ENCODE data around the gene MAP3K2.

The MAP3K2 gene

GRCh38 chr2:127408807-127409099 lies 21.0 kb upstream of the MAP3K2 start:
- peak overlapping the region; percentile 98 for H4K8ac ChIP-seq (ENCODE audit: low read depth, low read length)
- peak overlapping the region; percentile 66 for H3K4ac ChIP-seq (ENCODE audit: low read depth, low read length)
- H3K9ac ChIP-seq (ENCODE audit: low read length), result peak overlapping the region; percentile 74
- peaks cover 7% of the 10 kb centered on the region for H3K4me1 ChIP-seq (ENCODE audit: control insufficient read depth, low read depth, low read length)
- WGBS (ENCODE audit: extremely low coverage, insufficient coverage, low lambda C conversion rate), result no CpG with 5 or more reads among the region's 10 CpGs
- no peaks in the 10 kb centered on the region for H3K79me1 ChIP-seq (ENCODE audit: low read length)
- H3K27ac ChIP-seq (ENCODE audit: low read depth, low read length), result peak overlapping the region; percentile 99
- no peak overlapping the region for H2BK5ac ChIP-seq (ENCODE audit: low read length)
- H3K27me3 ChIP-seq (ENCODE audit: insufficient read depth, low read length, poor library complexity), result no peaks in the 10 kb centered on the region
- no peaks in the 10 kb centered on the region for H3K79me2 ChIP-seq (ENCODE audit: control insufficient read depth, insufficient read depth, low read length)
- no peak overlapping the region for H3K23ac ChIP-seq (ENCODE audit: low read length)
- H2AK5ac ChIP-seq (ENCODE audit: low read length), result no peak overlapping the region
- H3K36me3 ChIP-seq (ENCODE audit: control insufficient read depth, insufficient read depth, low read length), result no peaks in the 10 kb centered on the region
- peak overlapping the region; percentile 87 for H3K56ac ChIP-seq (ENCODE audit: low read length)
- H3K18ac ChIP-seq (ENCODE audit: low read length), result peak overlapping the region; percentile 88
- no peak for DNase-seq
- no peak overlapping the region for H4K5ac ChIP-seq (ENCODE audit: low read length)
- no peak overlapping the region for H2BK15ac ChIP-seq (replicated peaks; ENCODE audit: low read depth)
- H2BK120ac ChIP-seq (ENCODE audit: low read depth, low read length), result peak overlapping the region; percentile 48
- H3K4me3 ChIP-seq (ENCODE audit: low read length), result no peak overlapping the region
- peak overlapping the region; percentile 51 for H3K4me2 ChIP-seq (ENCODE audit: low read length)

GRCh38 chr2:127408004-127408806 lies 20.4 kb upstream of the MAP3K2 start:
- H3K36me3 ChIP-seq (ENCODE audit: control insufficient read depth, insufficient read depth, low read length), result no peaks in the 10 kb centered on the region
- WGBS (ENCODE audit: extremely low coverage, insufficient coverage, low lambda C conversion rate), result no CpG with 5 or more reads among the region's 75 CpGs
- peak overlapping the region; percentile 32 for H3K4me3 ChIP-seq (ENCODE audit: low read length)
- no peak overlapping the region for H4K5ac ChIP-seq (ENCODE audit: low read length)
- peak overlapping the region; percentile 66 for H3K4ac ChIP-seq (ENCODE audit: low read depth, low read length)
- H3K4me1 ChIP-seq (ENCODE audit: control insufficient read depth, low read depth, low read length), result peaks cover 7% of the 10 kb centered on the region
- no peaks in the 10 kb centered on the region for H3K79me1 ChIP-seq (ENCODE audit: low read length)
- H2BK5ac ChIP-seq (ENCODE audit: low read length), result peak overlapping the region; percentile 41
- H3K27me3 ChIP-seq (ENCODE audit: insufficient read depth, low read length, poor library complexity), result no peaks in the 10 kb centered on the region
- H2AK5ac ChIP-seq (ENCODE audit: low read length), result no peak overlapping the region
- H3K4me2 ChIP-seq (ENCODE audit: low read length), result peak overlapping the region; percentile 51
- peak; percentile 97 for DNase-seq
- H3K56ac ChIP-seq (ENCODE audit: low read length), result peak overlapping the region; percentile 87
- H3K18ac ChIP-seq (ENCODE audit: low read length), result peak overlapping the region; percentile 88
- H2BK15ac ChIP-seq (replicated peaks; ENCODE audit: low read depth), result no peak overlapping the region
- peak overlapping the region; percentile 74 for H3K9ac ChIP-seq (ENCODE audit: low read length)
- H3K27ac ChIP-seq (ENCODE audit: low read depth, low read length), result peak overlapping the region; percentile 99
- peak overlapping the region; percentile 48 for H2BK120ac ChIP-seq (ENCODE audit: low read depth, low read length)
- peak overlapping the region; percentile 98 for H4K8ac ChIP-seq (ENCODE audit: low read depth, low read length)
- H3K23ac ChIP-seq (ENCODE audit: low read length), result peak overlapping the region; percentile 59
- no peaks in the 10 kb centered on the region for H3K79me2 ChIP-seq (ENCODE audit: control insufficient read depth, insufficient read depth, low read length)

GRCh38 chr2:127407661-127408003 lies 19.9 kb upstream of the MAP3K2 start:
- no CpG with 5 or more reads among the region's 6 CpGs for WGBS (ENCODE audit: extremely low coverage, insufficient coverage, low lambda C conversion rate)
- no peaks in the 10 kb centered on the region for H3K79me2 ChIP-seq (ENCODE audit: control insufficient read depth, insufficient read depth, low read length)
- no peak overlapping the region for H3K27ac ChIP-seq (ENCODE audit: low read depth, low read length)

GRCh38 chr2:127407091-127407490 lies 19.3 kb upstream of the MAP3K2 start:
- H3K27ac ChIP-seq (ENCODE audit: low read depth, low read length), result no peak overlapping the region
- H3K79me1 ChIP-seq (ENCODE audit: low read length), result no peaks in the 10 kb centered on the region
- no peak overlapping the region for H3K18ac ChIP-seq (ENCODE audit: low read length)
- H3K36me3 ChIP-seq (ENCODE audit: control insufficient read depth, insufficient read depth, low read length), result no peaks in the 10 kb centered on the region
- no peak overlapping the region for H3K9ac ChIP-seq (ENCODE audit: low read length)
- H3K79me2 ChIP-seq (ENCODE audit: control insufficient read depth, insufficient read depth, low read length), result no peaks in the 10 kb centered on the region
- peaks cover 7% of the 10 kb centered on the region for H3K4me1 ChIP-seq (ENCODE audit: control insufficient read depth, low read depth, low read length)
- no peak overlapping the region for H3K4ac ChIP-seq (ENCODE audit: low read depth, low read length)
- no peak overlapping the region for H4K5ac ChIP-seq (ENCODE audit: low read length)
- no peak overlapping the region for H2BK15ac ChIP-seq (replicated peaks; ENCODE audit: low read depth)
- H3K56ac ChIP-seq (ENCODE audit: low read length), result no peak overlapping the region
- H3K27me3 ChIP-seq (ENCODE audit: insufficient read depth, low read length, poor library complexity), result no peaks in the 10 kb centered on the region
- no peak overlapping the region for H2AK5ac ChIP-seq (ENCODE audit: low read length)
- no peak for DNase-seq
- H2BK5ac ChIP-seq (ENCODE audit: low read length), result no peak overlapping the region
- no peak overlapping the region for H4K8ac ChIP-seq (ENCODE audit: low read depth, low read length)
- H3K23ac ChIP-seq (ENCODE audit: low read length), result no peak overlapping the region
- H3K4me3 ChIP-seq (ENCODE audit: low read length), result no peak overlapping the region
- H2BK120ac ChIP-seq (ENCODE audit: low read depth, low read length), result no peak overlapping the region
- no peak overlapping the region for H3K4me2 ChIP-seq (ENCODE audit: low read length)
- WGBS (ENCODE audit: extremely low coverage, insufficient coverage, low lambda C conversion rate), result no CpG with 5 or more reads among the region's 9 CpGs

More at GRCh38 chr2:127407661-127408003, 19.9 kb upstream of the MAP3K2 start:
- H3K4me1 ChIP-seq (ENCODE audit: control insufficient read depth, low read depth, low read length), result peaks cover 7% of the 10 kb centered on the region
- H3K56ac ChIP-seq (ENCODE audit: low read length), result peak overlapping the region; percentile 87
- H3K9ac ChIP-seq (ENCODE audit: low read length), result peak overlapping the region; percentile 13
- no peaks in the 10 kb centered on the region for H3K79me1 ChIP-seq (ENCODE audit: low read length)
- H2AK5ac ChIP-seq (ENCODE audit: low read length), result no peak overlapping the region
- no peak overlapping the region for H4K5ac ChIP-seq (ENCODE audit: low read length)
- H3K4ac ChIP-seq (ENCODE audit: low read depth, low read length), result no peak overlapping the region
- H3K4me2 ChIP-seq (ENCODE audit: low read length), result peak overlapping the region; percentile 10
- H3K36me3 ChIP-seq (ENCODE audit: control insufficient read depth, insufficient read depth, low read length), result no peaks in the 10 kb centered on the region
- H2BK120ac ChIP-seq (ENCODE audit: low read depth, low read length), result no peak overlapping the region
- H3K4me3 ChIP-seq (ENCODE audit: low read length), result no peak overlapping the region
- H4K8ac ChIP-seq (ENCODE audit: low read depth, low read length), result no peak overlapping the region
- no peak overlapping the region for H2BK5ac ChIP-seq (ENCODE audit: low read length)
- H3K23ac ChIP-seq (ENCODE audit: low read length), result no peak overlapping the region
- H2BK15ac ChIP-seq (replicated peaks; ENCODE audit: low read depth), result no peak overlapping the region
- no peak overlapping the region for H3K18ac ChIP-seq (ENCODE audit: low read length)
- H3K27me3 ChIP-seq (ENCODE audit: insufficient read depth, low read length, poor library complexity), result no peaks in the 10 kb centered on the region
- no peak for DNase-seq

- Histone ChIP-seq H2AK5ac (ENCODE audit: low read length) (no peak overlapping the region), H3K56ac (ENCODE audit: low read length) (no peak overlapping the region), H4K5ac (ENCODE audit: low read length) (no peak overlapping the region), H3K79me1 (ENCODE audit: low read length) (no peaks in the 10 kb centered on the region), H2BK5ac (ENCODE audit: low read length) (no peak overlapping the region), H2BK120ac (ENCODE audit: low read depth, low read length) (no peak overlapping the region), H3K9ac (ENCODE audit: low read length) (no peak overlapping the region), H3K27me3 (ENCODE audit: insufficient read depth, low read length, poor library complexity) (no peaks in the 10 kb centered on the region), H3K4me3 (ENCODE audit: low read length) (no peak overlapping the region), H3K79me2 (ENCODE audit: control insufficient read depth, insufficient read depth, low read length) (no peaks in the 10 kb centered on the region), H3K4me1 (ENCODE audit: control insufficient read depth, low read depth, low read length) (peaks cover 7% of the 10 kb centered on the region), H3K4me2 (ENCODE audit: low read length) (no peak overlapping the region), H3K27ac (ENCODE audit: low read depth, low read length) (no peak overlapping the region), H3K18ac (ENCODE audit: low read length) (no peak overlapping the region), H3K36me3 (ENCODE audit: control insufficient read depth, insufficient read depth, low read length) (no peaks in the 10 kb centered on the region), H4K8ac (ENCODE audit: low read depth, low read length) (no peak overlapping the region), H2BK15ac (replicated peaks; ENCODE audit: low read depth) (no peak overlapping the region), H3K23ac (ENCODE audit: low read length) (no peak overlapping the region), H3K4ac (ENCODE audit: low read depth, low read length) (no peak overlapping the region)
- DNase-seq, result no peak
- WGBS (ENCODE audit: extremely low coverage, insufficient coverage, low lambda C conversion rate), result no CpG with 5 or more reads among the region's 2 CpGs
Observed at GRCh38 chr2:127406454-127406853, 18.7 kb upstream of the MAP3K2 start.

GRCh38 chr2:127405255-127405610 lies 17.5 kb upstream of the MAP3K2 start:
- Histone ChIP-seq H3K27me3 (ENCODE audit: insufficient read depth, low read length, poor library complexity) (no peaks in the 10 kb centered on the region), H3K4me1 (ENCODE audit: control insufficient read depth, low read depth, low read length) (peaks cover 7% of the 10 kb centered on the region), H3K79me2 (ENCODE audit: control insufficient read depth, insufficient read depth, low read length) (no peaks in the 10 kb centered on the region), H3K23ac (ENCODE audit: low read length) (no peak overlapping the region), H2BK5ac (ENCODE audit: low read length) (no peak overlapping the region), H4K5ac (ENCODE audit: low read length) (no peak overlapping the region), H3K4ac (ENCODE audit: low read depth, low read length) (no peak overlapping the region), H3K9ac (ENCODE audit: low read length) (peak overlapping the region; percentile 9), H4K8ac (ENCODE audit: low read depth, low read length) (no peak overlapping the region), H3K36me3 (ENCODE audit: control insufficient read depth, insufficient read depth, low read length) (no peaks in the 10 kb centered on the region), H2BK15ac (replicated peaks; ENCODE audit: low read depth) (no peak overlapping the region), H3K79me1 (ENCODE audit: low read length) (no peaks in the 10 kb centered on the region), H2BK120ac (ENCODE audit: low read depth, low read length) (no peak overlapping the region), H3K18ac (ENCODE audit: low read length) (no peak overlapping the region), H3K27ac (ENCODE audit: low read depth, low read length) (no peak overlapping the region), H3K4me2 (ENCODE audit: low read length) (no peak overlapping the region), H2AK5ac (ENCODE audit: low read length) (no peak overlapping the region), H3K56ac (ENCODE audit: low read length) (peak overlapping the region; percentile 15), H3K4me3 (ENCODE audit: low read length) (no peak overlapping the region)
- DNase-seq, result no peak
- no CpG with 5 or more reads among the region's 3 CpGs for WGBS (ENCODE audit: extremely low coverage, insufficient coverage, low lambda C conversion rate)

Measured in mesendoderm (in vitro differentiated cells).